SK-N-SH treated with all-trans-retinoic acid at 6 μM for 48 hours (cell line): ENCODE measurements around the gene IL16.

ENCODE experiments used
- ATAC-seq: fragments of 200-7000 bp; cut with Tn5 transposase; 3 replicates; pipeline ENCODE4 v1.9.1; 2020; ENCODE audit warnings: mild to moderate bottlenecking, moderate library complexity
- ARNTL ChIP-seq: fragments of 450-650 bp; formaldehyde crosslinking; IDR thresholded peaks from 2 replicates; pipeline ENCODE4 v1.5.0; 2020; ENCODE audit warnings: low read depth, mild to moderate bottlenecking, moderate library complexity, borderline replicate concordance
- BACH2 ChIP-seq: fragments of 250-450 bp; sonication (Bioruptor Pico); IDR thresholded peaks from 2 replicates; pipeline ENCODE4 v1.9.0; 2021; ENCODE audit warnings: mild to moderate bottlenecking, borderline replicate concordance
- CSRNP3 ChIP-seq: fragments of 250-450 bp; sonication (Bioruptor Pico); IDR thresholded peaks from 2 replicates; pipeline ENCODE4 v1.5.1; 2021; ENCODE audit warnings: mild to moderate bottlenecking, moderate library complexity
- GLIS3 ChIP-seq: fragments of 250-450 bp; sonication (Bioruptor Pico); IDR thresholded peaks from 2 replicates; pipeline ENCODE4 v1.5.0; 2020; ENCODE audit warnings: mild to moderate bottlenecking, moderate library complexity
- POU6F1 ChIP-seq: fragments of 250-450 bp; sonication (Bioruptor Pico); IDR thresholded peaks from 2 replicates; pipeline ENCODE4 v1.8.0; 2021; ENCODE audit warnings: low read depth, mild to moderate bottlenecking, moderate library complexity, borderline replicate concordance
- SNAI2 ChIP-seq: fragments of 250-450 bp; sonication (Bioruptor Pico); IDR thresholded peaks from 2 replicates; pipeline ENCODE4 v1.5.0; 2020; ENCODE audit warnings: mild to moderate bottlenecking, moderate library complexity
- TCF4 ChIP-seq: fragments of 250-450 bp; sonication (Bioruptor Pico); IDR thresholded peaks from 2 replicates; pipeline ENCODE4 v1.8.0; 2021; ENCODE audit warnings: mild to moderate bottlenecking, moderate library complexity, borderline replicate concordance
- TOX ChIP-seq: fragments of 250-450 bp; sonication (Bioruptor Pico); IDR thresholded peaks from 2 replicates; pipeline ENCODE4 v1.8.0; 2021; ENCODE audit warnings: mild to moderate bottlenecking, moderate library complexity, borderline replicate concordance
- ZC3H10 ChIP-seq: fragments of 250-450 bp; sonication (Bioruptor Pico); IDR thresholded peaks from 2 replicates; pipeline ENCODE4 v1.5.1; 2021; ENCODE audit warnings: mild to moderate bottlenecking, moderate library complexity
- ZFP30 ChIP-seq: fragments of 450-650 bp; formaldehyde crosslinking; IDR thresholded peaks from 2 replicates; pipeline ENCODE4 v1.5.0; 2022; ENCODE audit warnings: mild to moderate bottlenecking, moderate library complexity
- ZNF8 ChIP-seq: fragments of 450-650 bp; formaldehyde crosslinking; IDR thresholded peaks from 2 replicates; pipeline ENCODE4 v1.5.0; 2020; ENCODE audit warnings: mild to moderate bottlenecking, moderate library complexity
- TF ChIP-seq, protein P1 (sequence below): fragments of 250-450 bp; sonication (Bioruptor Pico); IDR thresholded peaks from 2 replicates; pipeline ENCODE4 v1.5.0; 2020; ENCODE audit warnings: mild to moderate bottlenecking, moderate library complexity
- TF ChIP-seq, protein P2 (sequence below): fragments of 250-450 bp; sonication (Bioruptor Pico); IDR thresholded peaks from 2 replicates; pipeline ENCODE4 v1.8.0; 2020; ENCODE audit warnings: mild to moderate bottlenecking, moderate library complexity, borderline replicate concordance
- TF ChIP-seq, protein P3 (sequence below): fragments of 250-450 bp; sonication (Bioruptor Pico); IDR thresholded peaks from 2 replicates; pipeline ENCODE4 v1.5.1; 2020; ENCODE audit warnings: low read depth, mild to moderate bottlenecking, moderate library complexity

Gene IL16

GRCh38 chr15:81239190-81239589, 42.5 kb downstream of the IL16 start:
- no peak for TF ChIP-seq ZC3H10 (CRISPR knock-in tag)
- no peak for TF ChIP-seq BACH2
- TF ChIP-seq GLIS3 (CRISPR knock-in tag) = no peak
- TF ChIP-seq, protein P1, sequence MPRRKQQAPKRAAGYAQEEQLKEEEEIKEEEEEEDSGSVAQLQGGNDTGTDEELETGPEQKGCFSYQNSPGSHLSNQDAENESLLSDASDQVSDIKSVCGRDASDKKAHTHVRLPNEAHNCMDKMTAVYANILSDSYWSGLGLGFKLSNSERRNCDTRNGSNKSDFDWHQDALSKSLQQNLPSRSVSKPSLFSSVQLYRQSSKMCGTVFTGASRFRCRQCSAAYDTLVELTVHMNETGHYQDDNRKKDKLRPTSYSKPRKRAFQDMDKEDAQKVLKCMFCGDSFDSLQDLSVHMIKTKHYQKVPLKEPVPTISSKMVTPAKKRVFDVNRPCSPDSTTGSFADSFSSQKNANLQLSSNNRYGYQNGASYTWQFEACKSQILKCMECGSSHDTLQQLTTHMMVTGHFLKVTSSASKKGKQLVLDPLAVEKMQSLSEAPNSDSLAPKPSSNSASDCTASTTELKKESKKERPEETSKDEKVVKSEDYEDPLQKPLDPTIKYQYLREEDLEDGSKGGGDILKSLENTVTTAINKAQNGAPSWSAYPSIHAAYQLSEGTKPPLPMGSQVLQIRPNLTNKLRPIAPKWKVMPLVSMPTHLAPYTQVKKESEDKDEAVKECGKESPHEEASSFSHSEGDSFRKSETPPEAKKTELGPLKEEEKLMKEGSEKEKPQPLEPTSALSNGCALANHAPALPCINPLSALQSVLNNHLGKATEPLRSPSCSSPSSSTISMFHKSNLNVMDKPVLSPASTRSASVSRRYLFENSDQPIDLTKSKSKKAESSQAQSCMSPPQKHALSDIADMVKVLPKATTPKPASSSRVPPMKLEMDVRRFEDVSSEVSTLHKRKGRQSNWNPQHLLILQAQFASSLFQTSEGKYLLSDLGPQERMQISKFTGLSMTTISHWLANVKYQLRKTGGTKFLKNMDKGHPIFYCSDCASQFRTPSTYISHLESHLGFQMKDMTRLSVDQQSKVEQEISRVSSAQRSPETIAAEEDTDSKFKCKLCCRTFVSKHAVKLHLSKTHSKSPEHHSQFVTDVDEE (CRISPR knock-in tag) = no peak
- no peak for TF ChIP-seq TOX (CRISPR knock-in tag)
- TF ChIP-seq, protein P2, sequence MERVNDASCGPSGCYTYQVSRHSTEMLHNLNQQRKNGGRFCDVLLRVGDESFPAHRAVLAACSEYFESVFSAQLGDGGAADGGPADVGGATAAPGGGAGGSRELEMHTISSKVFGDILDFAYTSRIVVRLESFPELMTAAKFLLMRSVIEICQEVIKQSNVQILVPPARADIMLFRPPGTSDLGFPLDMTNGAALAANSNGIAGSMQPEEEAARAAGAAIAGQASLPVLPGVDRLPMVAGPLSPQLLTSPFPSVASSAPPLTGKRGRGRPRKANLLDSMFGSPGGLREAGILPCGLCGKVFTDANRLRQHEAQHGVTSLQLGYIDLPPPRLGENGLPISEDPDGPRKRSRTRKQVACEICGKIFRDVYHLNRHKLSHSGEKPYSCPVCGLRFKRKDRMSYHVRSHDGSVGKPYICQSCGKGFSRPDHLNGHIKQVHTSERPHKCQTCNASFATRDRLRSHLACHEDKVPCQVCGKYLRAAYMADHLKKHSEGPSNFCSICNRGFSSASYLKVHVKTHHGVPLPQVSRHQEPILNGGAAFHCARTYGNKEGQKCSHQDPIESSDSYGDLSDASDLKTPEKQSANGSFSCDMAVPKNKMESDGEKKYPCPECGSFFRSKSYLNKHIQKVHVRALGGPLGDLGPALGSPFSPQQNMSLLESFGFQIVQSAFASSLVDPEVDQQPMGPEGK (CRISPR knock-in tag) = no peak
- no peak for TF ChIP-seq POU6F1 (CRISPR knock-in tag)
- TF ChIP-seq ZFP30 (CRISPR knock-in tag) = no peak

GRCh38 chr15:81242778-81243177, 46.1 kb downstream of the IL16 start:
- ATAC-seq = no peak
- no peak for TF ChIP-seq ARNTL (CRISPR knock-in tag)
- TF ChIP-seq, protein P3, sequence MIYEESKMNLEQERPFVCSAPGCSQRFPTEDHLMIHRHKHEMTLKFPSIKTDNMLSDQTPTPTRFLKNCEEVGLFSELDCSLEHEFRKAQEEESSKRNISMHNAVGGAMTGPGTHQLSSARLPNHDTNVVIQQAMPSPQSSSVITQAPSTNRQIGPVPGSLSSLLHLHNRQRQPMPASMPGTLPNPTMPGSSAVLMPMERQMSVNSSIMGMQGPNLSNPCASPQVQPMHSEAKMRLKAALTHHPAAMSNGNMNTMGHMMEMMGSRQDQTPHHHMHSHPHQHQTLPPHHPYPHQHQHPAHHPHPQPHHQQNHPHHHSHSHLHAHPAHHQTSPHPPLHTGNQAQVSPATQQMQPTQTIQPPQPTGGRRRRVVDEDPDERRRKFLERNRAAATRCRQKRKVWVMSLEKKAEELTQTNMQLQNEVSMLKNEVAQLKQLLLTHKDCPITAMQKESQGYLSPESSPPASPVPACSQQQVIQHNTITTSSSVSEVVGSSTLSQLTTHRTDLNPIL (CRISPR knock-in tag) = no peak
- no peak for TF ChIP-seq ZC3H10 (CRISPR knock-in tag)
- TF ChIP-seq TCF4 (CRISPR knock-in tag) = no peak
- TF ChIP-seq SNAI2 (CRISPR knock-in tag) = no peak

More at GRCh38 chr15:81239190-81239589, 42.5 kb downstream of the IL16 start:
- no peak for ATAC-seq

DNA sequence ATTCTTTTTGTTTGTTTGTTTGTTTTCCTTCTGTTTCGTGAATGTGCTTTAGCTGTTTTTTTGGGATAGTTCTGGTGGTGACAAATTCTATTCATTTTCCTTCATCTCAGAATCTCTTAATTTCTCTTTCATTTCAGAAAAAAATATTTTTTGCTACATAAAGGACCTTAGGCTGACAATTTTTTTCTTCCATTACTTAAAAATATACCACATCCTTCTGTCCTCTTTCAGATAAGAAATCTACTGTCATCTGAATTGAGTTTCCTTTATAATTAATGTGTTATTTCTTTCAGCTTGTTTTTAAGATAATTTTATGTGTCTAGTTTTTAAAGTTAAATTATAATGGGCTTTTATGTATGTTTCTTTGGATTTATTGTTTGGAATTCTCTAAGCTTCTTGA, 47.6 kb downstream of the IL16 start:
- no peak for TF ChIP-seq GLIS3 (CRISPR knock-in tag)
- TF ChIP-seq, protein P3 (CRISPR knock-in tag) = no peak
- no peak for TF ChIP-seq ARNTL (CRISPR knock-in tag)
- ATAC-seq = no peak

- TF ChIP-seq BACH2 = no peak
- TF ChIP-seq, protein P2 (CRISPR knock-in tag) = no peak
- TF ChIP-seq, all 23 proteins: peak for 0
- no peak for ATAC-seq
Observed at GRCh38 chr15:81253846-81254245, 57.2 kb downstream of the IL16 start.

GRCh38 chr15:81254277-81254915, 57.7 kb downstream of the IL16 start:
- no peak for ATAC-seq
- TF ChIP-seq ZNF8 (no peak), CSRNP3 (CRISPR knock-in tag) (no peak)
- TF ChIP-seq, protein P3 (CRISPR knock-in tag) = no peak
